ENCODE results near the gene ICAM3. TPM values are rescaled to one million over a fixed set of nuclear protein-coding genes. Genes with fewer than 3 reads are reported as not detected.

Gene ICAM3
- total RNA-seq, 1 donor from 2014 or later, result 8.7 TPM

DNA sequence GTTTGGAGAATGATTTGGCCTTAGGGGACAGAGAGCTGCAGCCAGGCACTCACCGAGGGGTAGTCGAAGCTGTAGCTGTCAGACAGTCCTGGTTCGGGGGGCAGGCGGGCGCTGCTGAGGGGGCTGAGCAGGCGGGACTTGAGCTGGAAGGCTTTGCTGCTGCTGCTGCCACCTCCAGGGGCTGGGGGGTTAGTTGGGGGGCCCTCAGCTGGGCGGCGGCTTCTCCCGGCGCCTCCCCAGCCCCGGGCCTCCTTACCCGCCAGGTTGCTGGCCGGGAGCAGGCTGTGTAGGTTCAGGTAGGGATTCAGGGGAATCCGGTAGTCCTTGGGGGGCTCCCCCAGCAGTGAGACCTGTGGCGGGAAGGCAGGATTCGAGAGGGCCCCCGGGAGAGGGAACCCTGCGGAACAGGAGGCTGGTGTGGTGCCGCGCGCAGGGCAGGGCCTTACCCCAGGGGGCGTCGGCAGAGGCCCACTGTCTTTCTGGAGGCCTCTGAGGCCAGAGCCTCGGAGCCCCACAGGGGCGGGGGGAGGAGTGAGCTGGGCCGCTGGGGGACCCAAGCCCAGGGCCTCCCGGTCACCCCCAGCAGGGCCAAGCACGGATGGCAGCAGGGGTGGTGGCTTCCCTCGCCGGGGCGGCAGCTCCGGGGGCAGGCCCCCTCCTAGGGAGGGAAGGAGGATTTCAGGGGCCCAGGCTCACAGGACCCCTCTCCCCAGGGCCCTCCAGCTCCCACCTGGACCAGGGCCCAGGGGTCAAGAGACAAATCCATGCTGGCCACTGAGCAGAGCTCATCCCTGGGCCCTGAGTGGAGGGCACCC is 18.6 kb downstream of the ICAM3 start:
- no peak for DNase-seq (ENCODE audit: low spot score)

DNA sequence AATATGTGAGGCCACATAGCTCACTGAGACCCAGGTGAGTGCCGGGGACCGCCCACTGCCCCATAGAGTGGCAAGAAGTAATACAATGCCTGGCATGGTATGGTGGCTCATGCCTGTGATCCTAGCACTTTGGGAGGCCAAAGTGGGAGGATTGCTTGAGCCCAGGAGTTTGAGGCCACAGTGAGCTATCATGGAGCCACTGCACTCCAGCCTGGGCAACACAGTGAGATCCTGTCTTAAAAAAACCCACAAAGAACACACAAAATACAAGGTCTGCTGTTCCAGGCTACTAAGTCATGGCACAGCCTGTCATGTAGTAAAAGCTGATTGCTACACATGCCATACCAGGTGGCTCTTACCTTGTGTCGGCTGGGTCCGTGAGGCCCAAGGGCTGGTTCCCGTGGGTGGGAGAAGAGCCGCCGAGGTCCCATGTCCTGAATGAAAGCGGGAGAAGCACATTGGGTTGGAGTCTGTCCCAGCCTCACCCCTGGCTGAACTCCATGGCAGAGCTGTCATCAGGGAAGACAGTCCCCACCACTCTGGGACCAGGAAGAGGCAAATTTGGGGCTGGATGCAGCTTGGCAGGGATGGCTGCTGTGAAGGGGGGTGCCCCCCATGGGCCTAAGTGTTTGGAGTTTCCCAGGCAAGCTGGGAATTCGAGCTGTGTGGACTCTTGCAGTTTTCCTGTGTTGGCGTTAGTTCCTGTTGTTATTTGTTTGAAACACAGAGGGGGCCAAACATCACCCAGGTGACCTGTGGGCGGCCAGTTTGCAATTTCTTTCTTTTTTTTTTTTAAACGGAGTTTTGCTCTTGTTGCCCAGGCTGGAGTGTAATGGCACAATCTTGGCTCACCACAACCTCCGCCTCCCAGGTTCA is 20.4 kb downstream of the ICAM3 start:
- DNase-seq (ENCODE audit: low spot score), result no peak

DNA sequence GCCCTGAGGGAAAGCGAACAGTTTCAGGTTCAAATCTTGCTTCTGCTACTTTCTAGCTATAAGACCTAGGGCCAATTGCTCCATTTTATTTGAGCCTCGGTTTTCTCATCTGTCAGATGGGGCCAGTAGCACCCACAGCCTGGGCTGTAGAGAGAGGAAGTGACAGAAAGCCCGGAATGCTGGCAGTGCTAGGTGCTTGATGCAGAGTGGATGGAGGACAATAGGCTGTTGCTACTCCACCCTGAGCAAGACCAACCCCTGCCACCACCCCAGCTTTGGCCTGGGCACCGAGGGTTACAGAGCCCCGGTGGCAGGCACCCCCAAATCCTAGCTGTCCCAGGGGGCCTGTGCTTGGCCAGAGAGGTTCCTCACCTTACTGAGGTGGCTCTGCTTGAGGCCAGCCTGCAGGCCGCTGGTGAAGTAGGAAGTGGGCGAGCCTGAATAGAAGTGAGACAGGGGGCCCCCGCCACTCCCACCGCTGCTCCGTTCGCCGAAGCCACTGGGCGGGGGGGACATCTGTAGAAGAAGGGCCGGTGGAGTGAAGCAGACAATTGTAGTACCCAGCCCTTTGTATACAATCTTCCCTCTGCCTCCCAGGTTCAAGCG is 21.5 kb downstream of the ICAM3 start:
- no peak for DNase-seq (ENCODE audit: low spot score)

DNA sequence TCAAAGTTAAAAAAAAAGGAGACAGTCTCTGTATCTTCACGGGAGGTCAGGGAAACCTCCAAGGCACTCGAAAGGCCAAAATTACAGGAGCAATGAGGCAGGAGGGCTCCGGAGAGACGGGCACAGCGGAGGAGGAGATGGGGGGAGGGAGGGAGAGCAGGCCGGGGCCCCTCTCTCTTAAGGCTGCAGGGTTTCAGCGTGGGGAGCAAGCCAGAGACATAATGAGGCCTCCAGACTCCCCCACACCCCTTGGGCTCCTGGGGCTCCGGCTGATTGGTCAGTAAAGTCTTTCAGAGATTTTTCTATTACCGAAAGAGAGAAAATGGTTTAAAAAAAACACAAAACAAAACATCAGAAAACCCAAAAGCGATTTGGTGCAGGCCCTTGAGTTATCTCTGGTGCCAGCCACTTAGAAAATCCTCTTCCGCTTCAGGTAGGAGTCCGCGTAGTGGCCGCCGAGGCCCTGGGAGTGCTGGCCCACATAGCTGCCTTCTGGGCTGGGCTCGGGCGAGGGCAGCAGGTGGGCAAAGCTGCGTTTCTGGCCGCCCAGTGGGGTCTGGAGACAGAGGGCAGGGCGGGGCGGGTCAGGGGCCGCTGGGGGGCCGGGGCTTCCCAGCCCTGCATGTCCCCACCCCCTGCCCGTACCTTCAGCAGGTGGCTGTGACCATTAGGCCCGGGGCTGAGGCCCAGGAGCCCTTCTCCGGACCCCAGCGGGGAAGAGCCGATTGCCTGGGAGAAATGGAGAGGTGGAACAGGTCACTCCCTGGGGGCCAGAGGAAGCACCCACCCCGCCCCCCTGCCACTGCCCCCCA is 22.2 kb downstream of the ICAM3 start:
- DNase-seq (ENCODE audit: low spot score), result no peak

DNA sequence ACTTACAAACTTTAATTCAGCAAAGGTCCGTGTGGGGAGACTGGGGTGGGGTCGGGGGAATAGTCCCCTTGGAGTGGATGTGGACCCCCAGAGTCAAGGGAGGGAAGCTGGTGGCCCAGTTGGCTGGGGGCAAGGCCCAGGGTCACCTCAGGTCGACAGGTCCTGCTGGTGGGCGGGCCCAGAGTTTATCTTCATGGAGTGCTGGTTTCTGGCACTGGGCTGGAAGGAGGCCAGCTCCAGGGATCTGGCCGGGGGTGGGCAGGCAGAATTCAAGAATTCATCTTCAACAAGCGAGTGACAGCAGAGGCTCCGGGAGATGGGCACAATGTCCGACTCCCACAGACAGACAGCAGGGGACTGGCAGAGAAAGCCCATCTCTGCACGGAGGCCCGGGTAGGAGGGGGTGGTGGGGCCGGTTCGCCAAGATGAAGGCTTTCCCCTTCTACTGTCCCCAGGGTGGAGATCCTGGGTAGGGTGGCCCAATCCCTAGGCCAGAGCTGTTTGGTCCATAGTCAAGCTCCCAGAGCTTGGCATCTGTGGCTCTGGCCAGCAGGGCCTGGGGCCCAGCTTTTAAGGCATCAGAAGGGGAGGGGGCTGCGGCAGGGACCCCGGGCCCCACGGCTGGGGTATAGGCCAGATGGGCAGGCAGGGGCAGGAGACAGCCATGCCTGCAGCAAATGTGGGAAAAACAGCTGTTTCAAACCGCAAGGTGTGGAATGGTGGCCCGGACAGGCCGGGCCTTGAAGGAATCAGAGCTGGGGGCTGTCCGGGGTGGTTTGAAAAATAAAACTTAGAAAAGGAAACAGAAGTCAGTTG is 23.0 kb downstream of the ICAM3 start:
- DNase-seq (ENCODE audit: low spot score), result no peak

DNA sequence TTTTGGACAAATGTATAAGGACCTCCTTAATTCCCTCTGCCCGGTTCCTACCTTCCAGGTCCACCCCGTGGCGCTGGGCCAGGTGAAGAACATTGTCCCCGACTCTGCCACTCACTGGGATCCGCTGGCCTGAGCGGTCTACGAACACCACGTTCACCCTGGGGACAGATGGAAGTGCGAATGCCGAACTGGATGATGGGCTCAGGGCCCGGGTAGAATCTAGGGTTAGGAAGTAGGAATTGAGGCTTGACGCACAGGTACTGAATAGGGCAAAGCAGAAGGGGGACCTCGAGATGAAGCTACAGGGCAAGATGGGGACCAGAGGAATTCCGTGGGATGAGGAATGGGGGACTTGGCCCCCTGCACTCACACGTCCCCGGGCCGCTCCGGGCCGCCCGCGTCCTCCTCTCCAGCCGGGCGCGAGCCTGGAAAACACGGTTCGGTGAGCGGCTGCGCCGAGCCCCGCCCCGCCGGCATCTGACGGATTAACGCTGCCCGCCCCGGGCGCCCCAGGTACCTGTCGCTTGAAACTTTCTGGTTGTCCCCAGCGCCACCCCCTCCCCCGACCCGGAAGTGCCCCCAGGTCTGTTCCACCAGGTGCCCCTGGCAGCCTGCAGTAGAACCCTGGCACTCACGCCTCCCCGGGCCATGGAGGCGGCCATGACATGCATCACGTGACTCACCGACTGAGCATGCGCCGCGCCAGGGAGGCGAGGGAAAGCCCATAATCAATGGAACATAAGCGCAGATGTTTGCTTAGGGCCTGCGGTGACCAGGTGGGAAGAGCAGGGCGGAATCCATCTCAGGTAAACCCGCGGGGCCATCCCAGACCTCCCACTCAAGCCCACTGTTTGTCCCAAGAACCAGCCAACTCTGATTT is 23.8 kb downstream of the ICAM3 start, which contains the start of gene FDX2:
FDX2 (minus strand) TSS at position 681 of the 880 bp plus-strand sequence; CDS start at position 662, 19 bp downstream.
- DNase-seq (ENCODE audit: low spot score), result peak; percentile 90

DNA sequence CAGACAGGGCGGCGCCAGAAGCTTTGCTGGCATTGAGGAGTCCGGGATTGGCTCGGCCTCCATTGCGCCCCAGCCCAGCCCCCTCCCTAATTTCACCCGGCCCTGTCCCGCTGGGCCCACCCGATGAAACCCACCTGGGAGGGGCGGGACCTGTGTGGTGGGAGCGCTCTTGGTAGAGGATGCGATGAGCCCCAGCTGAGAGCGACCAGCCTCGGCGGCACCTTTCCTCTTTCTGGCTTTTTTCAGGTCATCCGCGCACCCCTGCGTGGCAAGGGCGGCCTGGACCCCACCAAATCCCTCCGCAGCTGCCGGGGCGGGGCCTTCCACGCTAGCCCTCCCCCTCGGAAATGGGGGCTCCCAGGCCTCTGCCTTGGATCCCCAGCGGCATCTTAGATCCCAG is 30.0 kb downstream of the ICAM3 start, which contains the start of gene ZGLP1:
ZGLP1 (minus strand) TSS at position 393 of the 400 bp plus-strand sequence.
- DNase-seq (ENCODE audit: low spot score), result no peak

DNA sequence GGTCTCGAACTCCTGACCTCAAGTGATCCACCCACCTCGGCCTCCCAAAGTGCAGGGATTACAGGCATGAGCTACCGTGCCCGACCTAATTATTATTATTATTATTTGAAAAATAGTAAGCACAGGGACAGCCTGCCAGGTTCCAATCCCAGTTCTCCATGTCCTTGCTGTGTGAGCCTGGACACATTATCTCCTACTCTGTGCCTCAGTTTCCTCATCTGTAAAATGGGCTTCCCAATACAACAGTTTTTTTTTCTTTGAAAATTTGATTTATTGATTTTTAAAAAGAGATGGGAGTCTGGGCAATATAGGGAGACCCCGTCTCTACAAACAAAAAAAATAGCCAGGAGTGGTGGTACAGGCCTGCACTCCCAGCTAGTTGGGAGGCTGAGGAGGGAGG is 33.1 kb downstream of the ICAM3 start:
- no peak for DNase-seq (ENCODE audit: low spot score)

DNA sequence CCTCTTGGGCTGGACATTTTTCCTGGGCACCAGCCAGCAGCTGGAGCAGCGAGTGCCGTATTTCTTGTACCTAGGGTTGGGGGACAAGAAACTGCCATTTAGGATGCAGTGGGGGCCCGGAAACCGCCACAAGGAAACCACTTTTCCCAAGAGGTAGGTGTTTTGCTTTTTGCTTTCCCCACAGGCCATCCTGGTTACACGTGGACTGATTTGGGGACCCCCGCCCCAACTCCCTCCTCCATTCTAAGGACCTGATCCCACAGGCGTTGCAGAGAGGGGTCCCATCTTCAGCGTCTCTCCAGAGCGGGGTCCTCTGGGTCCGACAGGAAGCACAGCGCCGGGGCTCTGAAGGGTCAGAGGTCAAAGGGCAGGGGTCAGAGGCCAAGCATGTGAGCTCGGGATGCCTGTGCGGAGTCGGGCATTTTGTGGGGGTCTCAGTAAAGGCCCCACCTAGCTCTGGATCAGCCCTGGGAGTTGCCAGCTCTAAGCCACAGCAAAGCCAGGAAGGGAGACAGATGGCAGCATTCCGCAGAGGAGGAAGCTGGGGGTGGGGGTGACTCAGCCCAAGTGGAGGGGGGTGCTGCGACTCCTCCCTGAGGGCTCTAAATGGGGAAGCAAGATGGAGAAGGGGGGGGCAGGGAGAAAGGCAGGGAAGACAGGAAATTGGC is 34.2 kb downstream of the ICAM3 start:
- no peak for DNase-seq (ENCODE audit: low spot score)

DNA sequence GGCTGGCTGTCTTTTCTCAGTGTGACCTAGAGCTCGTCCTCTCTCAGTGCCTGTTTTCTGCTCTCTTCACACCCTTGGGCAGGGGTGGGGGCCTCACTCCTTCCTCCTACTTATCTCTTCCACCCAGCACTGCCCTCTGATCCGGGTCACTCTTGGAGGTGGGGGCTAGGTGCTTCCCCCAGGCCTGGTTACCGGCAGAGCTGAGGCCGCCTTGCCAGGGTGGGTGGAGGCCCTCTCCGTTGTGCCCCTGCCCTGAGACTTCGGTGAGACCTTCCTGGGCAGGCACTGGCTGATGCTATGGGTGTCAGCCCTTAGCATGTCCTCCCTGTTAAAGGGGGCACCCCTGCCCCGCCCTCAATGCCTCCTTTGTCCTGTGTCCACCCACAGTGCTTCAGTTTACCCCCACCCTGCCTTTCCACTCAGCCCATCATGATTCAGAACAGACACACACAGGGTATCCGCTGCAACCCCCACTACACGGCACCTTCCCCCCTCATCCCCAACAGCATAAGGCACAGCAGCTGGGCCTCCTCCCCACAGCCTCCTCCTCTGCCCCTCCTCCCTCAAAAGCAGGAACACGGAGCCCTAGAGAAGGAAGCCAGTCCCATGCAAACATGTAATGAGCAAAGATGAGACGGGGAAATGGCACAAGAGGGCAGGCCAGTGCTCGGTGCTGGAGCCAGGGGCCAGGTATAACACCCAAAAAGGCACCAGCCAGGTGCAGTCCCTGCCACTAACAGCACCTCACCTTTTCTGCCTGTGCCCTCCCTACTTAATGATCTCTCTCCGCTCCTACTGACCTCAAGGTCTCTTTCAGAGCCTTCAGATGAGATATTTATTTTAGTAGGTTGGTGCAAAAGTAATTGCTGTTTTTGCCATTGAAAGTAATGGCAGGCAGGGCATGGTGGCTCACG is 39.6 kb downstream of the ICAM3 start:
- DNase-seq (ENCODE audit: low spot score), result no peak

DNA sequence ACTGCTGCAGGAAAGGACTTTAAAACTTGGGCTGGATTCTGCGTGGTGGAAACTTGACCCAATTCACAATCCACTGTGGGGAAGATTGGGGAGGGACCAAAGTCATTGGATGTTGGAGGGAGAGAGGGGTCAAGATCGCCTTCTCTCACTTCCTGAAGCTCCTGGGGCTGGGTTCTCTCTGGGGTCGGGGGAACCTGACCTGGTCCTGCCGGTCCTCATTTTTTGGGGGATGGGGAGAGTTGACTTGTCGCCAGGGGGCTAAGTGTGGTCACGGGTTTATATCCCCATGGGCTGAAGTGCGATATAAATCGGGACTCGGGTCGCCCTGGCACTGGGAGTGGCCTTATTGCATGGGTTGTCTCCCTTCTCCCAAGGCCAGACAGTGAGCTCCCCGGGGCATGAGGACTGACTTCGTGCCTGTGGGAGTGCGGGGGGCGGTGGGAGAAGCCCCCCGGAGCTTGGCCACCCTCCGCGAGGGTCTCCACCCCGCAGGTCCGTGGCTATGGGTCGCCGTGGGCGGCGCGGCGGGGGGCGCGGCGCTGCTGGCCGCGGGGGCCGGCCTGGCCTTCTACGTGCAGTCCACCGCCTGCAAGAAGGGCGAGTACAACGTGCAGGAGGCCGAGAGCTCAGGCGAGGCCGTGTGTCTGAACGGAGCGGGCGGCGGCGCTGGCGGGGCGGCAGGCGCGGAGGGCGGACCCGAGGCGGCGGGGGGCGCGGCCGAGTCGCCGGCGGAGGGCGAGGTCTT is 43.4 kb downstream of the ICAM3 start:
- DNase-seq (ENCODE audit: low spot score), result no peak

DNA sequence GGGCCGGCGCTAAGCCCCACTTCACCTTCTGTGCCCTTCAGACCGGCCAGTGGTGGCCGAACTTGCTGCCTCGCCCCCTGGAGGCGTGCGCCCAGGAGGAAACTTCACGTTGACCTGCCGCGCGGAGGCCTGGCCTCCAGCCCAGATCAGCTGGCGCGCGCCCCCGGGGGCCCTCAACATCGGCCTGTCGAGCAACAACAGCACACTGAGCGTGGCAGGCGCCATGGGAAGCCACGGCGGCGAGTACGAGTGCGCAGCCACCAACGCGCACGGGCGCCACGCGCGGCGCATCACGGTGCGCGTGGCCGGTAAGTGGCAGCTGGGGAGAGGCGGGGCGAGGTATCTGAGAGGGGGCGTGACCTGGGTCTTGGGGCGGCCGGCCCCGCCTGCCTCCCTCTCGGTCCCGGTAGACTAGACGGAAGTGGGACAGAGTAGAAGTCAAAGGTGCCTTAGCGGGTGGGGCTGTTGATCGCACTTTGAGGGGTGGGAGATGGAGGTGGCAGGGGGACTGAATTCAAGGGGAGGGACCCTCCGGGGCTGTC is 44.0 kb downstream of the ICAM3 start:
- no peak for DNase-seq (ENCODE audit: low spot score)

DNA sequence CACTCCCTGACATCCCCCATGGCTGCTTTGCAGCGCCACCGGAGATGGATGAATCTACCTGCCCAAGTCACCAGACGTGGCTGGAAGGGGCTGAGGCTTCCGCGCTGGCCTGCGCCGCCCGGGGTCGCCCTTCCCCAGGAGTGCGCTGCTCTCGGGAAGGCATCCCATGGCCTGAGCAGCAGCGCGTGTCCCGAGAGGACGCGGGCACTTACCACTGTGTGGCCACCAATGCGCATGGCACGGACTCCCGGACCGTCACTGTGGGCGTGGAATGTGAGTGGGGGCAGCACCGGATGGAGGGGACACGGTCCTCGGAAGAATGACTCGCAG is 45.1 kb downstream of the ICAM3 start:
- DNase-seq (ENCODE audit: low spot score), result no peak

DNA sequence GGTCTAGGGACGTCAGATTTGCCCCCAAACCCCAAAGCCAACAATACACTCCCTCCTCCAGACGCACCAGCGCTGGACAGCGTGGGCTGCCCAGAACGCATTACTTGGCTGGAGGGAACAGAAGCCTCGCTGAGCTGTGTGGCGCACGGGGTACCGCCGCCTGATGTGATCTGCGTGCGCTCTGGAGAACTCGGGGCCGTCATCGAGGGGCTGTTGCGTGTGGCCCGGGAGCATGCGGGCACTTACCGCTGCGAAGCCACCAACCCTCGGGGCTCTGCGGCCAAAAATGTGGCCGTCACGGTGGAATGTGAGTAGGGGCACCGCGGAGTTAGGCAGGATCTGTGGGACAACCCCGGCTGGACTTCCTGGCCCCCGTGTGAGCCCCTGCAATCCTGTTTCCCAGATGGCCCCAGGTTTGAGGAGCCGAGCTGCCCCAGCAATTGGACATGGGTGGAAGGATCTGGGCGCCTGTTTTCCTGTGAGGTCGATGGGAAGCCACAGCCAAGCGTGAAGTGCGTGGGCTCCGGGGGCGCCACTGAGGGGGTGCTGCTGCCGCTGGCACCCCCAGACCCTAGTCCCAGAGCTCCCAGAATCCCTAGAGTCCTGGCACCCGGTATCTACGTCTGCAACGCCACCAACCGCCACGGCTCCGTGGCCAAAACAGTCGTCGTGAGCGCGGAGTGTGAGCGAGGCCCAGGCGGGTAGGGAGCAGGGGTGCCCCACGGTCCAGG is 45.6 kb downstream of the ICAM3 start:
- no peak for DNase-seq (ENCODE audit: low spot score)

DNA sequence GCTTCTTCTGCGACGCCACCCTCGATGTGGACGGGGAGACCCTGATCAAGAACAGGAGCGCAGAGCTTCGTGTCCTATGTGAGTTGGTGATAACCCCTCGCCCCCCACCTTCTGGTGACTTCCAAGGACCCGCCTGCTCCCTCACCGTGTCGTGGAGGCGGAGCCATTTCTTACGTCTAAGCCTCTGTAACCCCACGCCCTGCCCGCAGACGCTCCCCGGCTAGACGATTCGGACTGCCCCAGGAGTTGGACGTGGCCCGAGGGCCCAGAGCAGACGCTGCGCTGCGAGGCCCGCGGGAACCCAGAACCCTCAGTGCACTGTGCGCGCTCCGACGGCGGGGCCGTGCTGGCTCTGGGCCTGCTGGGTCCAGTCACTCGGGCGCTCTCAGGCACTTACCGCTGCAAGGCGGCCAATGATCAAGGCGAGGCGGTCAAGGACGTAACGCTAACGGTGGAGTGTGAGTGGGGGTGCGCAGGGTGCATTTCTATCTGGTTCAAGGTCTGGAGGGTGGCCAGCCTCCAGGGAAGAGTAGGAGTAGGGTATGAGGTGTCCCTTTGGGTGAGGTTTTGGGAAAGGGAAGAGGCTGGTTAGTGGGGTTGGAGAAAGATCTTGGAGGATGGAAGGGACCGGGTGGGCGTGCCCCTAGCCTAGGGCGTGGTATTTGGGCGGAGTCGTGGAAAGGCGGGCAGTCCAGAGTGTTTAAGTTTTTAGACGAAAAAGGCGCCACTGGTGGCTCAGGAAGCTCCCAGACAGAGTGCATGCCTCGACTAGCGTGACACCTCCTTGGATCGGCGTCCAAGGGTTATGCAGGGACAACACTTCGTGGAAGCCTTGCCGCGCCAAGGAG is 46.4 kb downstream of the ICAM3 start:
- DNase-seq (ENCODE audit: low spot score), result no peak
